Endometrial microvascular endothelial cells (primary cell): ENCODE measurements around the gene TMEM178A. TPM values are rescaled to one million over a fixed set of nuclear protein-coding genes. Genes with fewer than 3 reads are reported as not detected.
"Not testable (repeated sequence)": the region's sequence is repeated elsewhere in the genome, so short reads cannot be mapped to it uniquely, and the experiment has no call there.

Source experiments
- in situ Hi-C: cut with HindIII; loops from 2 replicates; pipeline ENCODE4 v1.10.0; 2017; ENCODE audit warnings: low sequenced_read_pairs, low pct_unique_long_range_greater_than_20kb; ENCODE audit errors: inconsistent ontology term
- total RNA-seq: library from RNA; depleted of rRNA; stranded (reverse); fragments of >200 nt; gene quantifications from one replicate; pipeline ENCODE4 v1.2.3, GENCODE V29; 2015; ENCODE audit errors: inconsistent ontology term

The TMEM178A gene
- not detected for total RNA-seq

GRCh38 chr2:39665811-39666490, at the start of gene TMEM178A:
Gene TMEM178A (plus strand): TSS chr2:39665917. CDS start chr2:39665975, 58 bp downstream.
- in situ Hi-C loops: no loop called here

- in situ Hi-C loops: no loop called here
These were observed 47.5 kb upstream of the TMEM178A start for GRCh38 chr2:39618236-39618635.

- in situ Hi-C loops: no loop called here
These were observed 47.0 kb upstream of the TMEM178A start for GRCh38 chr2:39618736-39619135.

GRCh38 chr2:39620067-39620466, 45.6 kb upstream of the TMEM178A start:
- in situ Hi-C loops: no loop called here

- in situ Hi-C loops: no loop called here
These were observed 44.1 kb upstream of the TMEM178A start for GRCh38 chr2:39621596-39621995.

- in situ Hi-C loops: no loop called here
These were observed 42.9 kb upstream of the TMEM178A start for GRCh38 chr2:39622860-39623259.

GRCh38 chr2:39623917-39624316, 41.8 kb upstream of the TMEM178A start:
- in situ Hi-C loops: no loop called here

GRCh38 chr2:39625193-39625926, 40.4 kb upstream of the TMEM178A start:
- in situ Hi-C loops: no loop called here

GRCh38 chr2:39625927-39626270, 39.8 kb upstream of the TMEM178A start:
- in situ Hi-C loops: no loop called here

GRCh38 chr2:39628346-39628745, 37.4 kb upstream of the TMEM178A start:
- in situ Hi-C loops: not testable (repeated sequence)

- in situ Hi-C loops: no loop called here
These were observed 36.1 kb upstream of the TMEM178A start for GRCh38 chr2:39629646-39630045.

GRCh38 chr2:39631256-39631655, 34.5 kb upstream of the TMEM178A start:
- in situ Hi-C loops: no loop called here

GRCh38 chr2:39631718-39632117, 34.0 kb upstream of the TMEM178A start:
- in situ Hi-C loops: no loop called here

- in situ Hi-C loops: no loop called here
These were observed 32.8 kb upstream of the TMEM178A start for GRCh38 chr2:39632876-39633275.

- in situ Hi-C loops: no loop called here
These were observed 29.4 kb upstream of the TMEM178A start for GRCh38 chr2:39636306-39636705.

- in situ Hi-C loops: no loop called here
These were observed 27.1 kb upstream of the TMEM178A start for GRCh38 chr2:39638581-39638980.

GRCh38 chr2:39640107-39640506, 25.6 kb upstream of the TMEM178A start:
- in situ Hi-C loops: no loop called here

- in situ Hi-C loops: no loop called here
These were observed 25.0 kb upstream of the TMEM178A start for GRCh38 chr2:39640681-39641080.

- in situ Hi-C loops: no loop called here
These were observed 24.1 kb upstream of the TMEM178A start for GRCh38 chr2:39641635-39642034.

GRCh38 chr2:39642051-39642718, 23.5 kb upstream of the TMEM178A start:
- in situ Hi-C loops: no loop called here
